GM23248 (cell line): ENCODE measurements around the gene AKIRIN1. TPM values are rescaled to one million over a fixed set of nuclear protein-coding genes. Genes with fewer than 3 reads are reported as not detected.
"Not testable (repeated sequence)": the region's sequence is repeated elsewhere in the genome, so short reads cannot be mapped to it uniquely, and the experiment has no call there.

ENCODE experiments used
- DNase-seq: peaks from one replicate; pipeline ENCODE4 v3.0.0-alpha.2; 2015
- H2AFZ ChIP-seq: fragments of 200-600 bp; sonication (generic); 2 replicates; pipeline ENCODE4 v1.6.1; 2016; ENCODE audit warnings: antibody characterized with exemption
- H3F3A ChIP-seq: fragments of 200-600 bp; sonication (generic); 2 replicates; pipeline ENCODE4 v1.6.1; 2016; ENCODE audit warnings: mild to moderate bottlenecking, antibody characterized with exemption, mixed run types; ENCODE audit not compliant: insufficient read depth
- H3K27ac ChIP-seq: fragments of 200-600 bp; sonication (generic); 2 replicates; pipeline ENCODE4 v1.5.1; 2016; ENCODE audit warnings: mild to moderate bottlenecking
- H3K27me3 ChIP-seq: fragments of 200-600 bp; sonication (generic); replicated peaks from 2 replicates; pipeline ENCODE4 v1.6.1; 2016; ENCODE audit warnings: mild to moderate bottlenecking; ENCODE audit not compliant: insufficient read depth
- H3K36me3 ChIP-seq: fragments of 200-600 bp; sonication (generic); 2 replicates; pipeline ENCODE4 v1.6.1; 2016; ENCODE audit warnings: low read depth, mild to moderate bottlenecking
- H3K4me1 ChIP-seq: fragments of 200-600 bp; sonication (generic); 2 replicates; pipeline ENCODE4 v1.6.1; 2016; ENCODE audit warnings: mild to moderate bottlenecking; ENCODE audit not compliant: insufficient read depth
- H3K4me2 ChIP-seq: fragments of 200-600 bp; sonication (generic); one replicate; pipeline ENCODE4 v1.6.1; 2016; ENCODE audit warnings: mild to moderate bottlenecking; ENCODE audit not compliant: unreplicated experiment
- H3K4me3 ChIP-seq: fragments of 200-600 bp; sonication (generic); 2 replicates; pipeline ENCODE4 v1.5.1; 2016; ENCODE audit warnings: mild to moderate bottlenecking
- H3K79me2 ChIP-seq: fragments of 200-600 bp; sonication (generic); 2 replicates; pipeline ENCODE4 v1.6.1; 2016; ENCODE audit warnings: mild to moderate bottlenecking; ENCODE audit not compliant: insufficient read depth
- H3K9ac ChIP-seq: fragments of 200-600 bp; sonication (generic); 2 replicates; pipeline ENCODE4 v1.6.1; 2016; ENCODE audit warnings: mild to moderate bottlenecking
- H3K9me2 ChIP-seq: fragments of 200-600 bp; sonication (generic); 2 replicates; pipeline ENCODE4 v1.6.1; 2016; ENCODE audit warnings: mixed run types, mild to moderate bottlenecking, moderate library complexity; ENCODE audit not compliant: insufficient read depth
- H3K9me3 ChIP-seq: fragments of 200-600 bp; sonication (generic); one replicate; pipeline ENCODE4 v1.6.1; 2017; ENCODE audit warnings: low read depth
- H4K20me1 ChIP-seq: fragments of 200-600 bp; sonication (generic); 2 replicates; pipeline ENCODE4 v1.6.0; 2016; ENCODE audit not compliant: insufficient read depth
- EZH2 ChIP-seq: fragments of 200-600 bp; sonication (generic); IDR thresholded peaks from 2 replicates; pipeline ENCODE4 v1.6.1; 2018; ENCODE audit warnings: antibody characterized with exemption, mild to moderate bottlenecking; ENCODE audit not compliant: insufficient read depth, poor library complexity, severe bottlenecking
- EZH2phosphoT487 ChIP-seq: fragments of 200-600 bp; sonication (generic); IDR thresholded peaks from 2 replicates; pipeline ENCODE4 v1.6.1; 2018; ENCODE audit warnings: antibody characterized with exemption, moderate library complexity, mild to moderate bottlenecking, low read depth; ENCODE audit not compliant: insufficient read depth
- WGBS, 2 experiments: methylation state at CpG; one replicate each; pipeline ENCODE4 v1.1.6; 2015 to 2017; ENCODE audit warnings: low lambda C conversion rate in 2 of 2, low coverage in 1 of 2; ENCODE audit errors: missing lambda C conversion rate in 2 of 2; 5-methylcytosine and 5-hydroxymethylcytosine counted together
- in situ Hi-C: fragments of 300-500 bp; cut with MboI; formaldehyde crosslinking; loops from 2 replicates; pipeline ENCODE4 v1.15.0; 2020
- polyA plus RNA-seq: library from polyadenylated mRNA; unstranded; fragments of >200 nt; fragmentation: Nextera tagmentation; extraction: Ambion mirVana; gene quantifications from 2 replicates; pipeline ENCODE4 v1.2.1, GENCODE V29; 2016
- total RNA-seq: library from RNA; depleted of rRNA; stranded (reverse); fragments of >200 nt; shearing (Covaris generic); gene quantifications from 2 replicates; pipeline ENCODE4 v1.2.3, GENCODE V29; 2014

Gene AKIRIN1
- total and polyA plus RNA-seq, 2 experiments from 2014 or later, result 68.5 to 69.7 TPM

GRCh38 chr1:38964140-38964548, 26.9 kb upstream of the AKIRIN1 start:
- Histone ChIP-seq H3K9me3 (no peaks in the 10 kb centered on the region), H3K36me3 (no peaks in the 10 kb centered on the region), H3F3A (peaks cover 21% of the 10 kb centered on the region), H3K4me2 (no peak overlapping the region), H3K9ac (no peak overlapping the region), H3K9me2 (no peaks in the 10 kb centered on the region), H2AFZ (no peak overlapping the region), H4K20me1 (no peaks in the 10 kb centered on the region), H3K4me1 (peaks cover 20% of the 10 kb centered on the region), H3K4me3 (no peak overlapping the region), H3K27me3 (no peaks in the 10 kb centered on the region), H3K79me2 (no peaks in the 10 kb centered on the region), H3K27ac (no peak overlapping the region)
- in situ Hi-C loops, result no loop called here
- 64 to 74% methylated on average over 3 of the region's 3 CpGs for WGBS, 2 experiments
- TF ChIP-seq EZH2phosphoT487 (no peak), EZH2 (no peak)
- no peak for DNase-seq

GRCh38 chr1:38973145-38973544, 17.9 kb upstream of the AKIRIN1 start:
- 63 to 66% methylated on average over 6 of the region's 6 CpGs for WGBS, 2 experiments
- H3K4me1 ChIP-seq, H3K9me2 ChIP-seq, H3K36me3 ChIP-seq, H4K20me1 ChIP-seq, in situ Hi-C loops, H3F3A ChIP-seq, H3K27ac ChIP-seq, H3K4me2 ChIP-seq, H2AFZ ChIP-seq, H3K27me3 ChIP-seq, H3K9ac ChIP-seq, H3K4me3 ChIP-seq, DNase-seq, H3K9me3 ChIP-seq, H3K79me2 ChIP-seq: not testable (repeated sequence)

- no peaks in the 10 kb centered on the region for H3F3A ChIP-seq
- H3K79me2 ChIP-seq, result no peaks in the 10 kb centered on the region
- H3K27me3 ChIP-seq, result no peaks in the 10 kb centered on the region
- H4K20me1 ChIP-seq, result no peaks in the 10 kb centered on the region
- in situ Hi-C loops, result no loop called here
- no peaks in the 10 kb centered on the region for H3K4me1 ChIP-seq
- no peak overlapping the region for H3K9ac ChIP-seq
- no peaks in the 10 kb centered on the region for H3K36me3 ChIP-seq
- H3K4me3 ChIP-seq, result no peak overlapping the region
- no peak for DNase-seq
- TF ChIP-seq EZH2phosphoT487 (no peak), EZH2 (no peak)
- no peaks in the 10 kb centered on the region for H3K9me2 ChIP-seq
- WGBS, 2 experiments, result 42 to 43% methylated on average over 13 of the region's 13 CpGs
- H3K4me2 ChIP-seq, result no peak overlapping the region
- no peaks in the 10 kb centered on the region for H3K9me3 ChIP-seq
- no peak overlapping the region for H3K27ac ChIP-seq
- no peak overlapping the region for H2AFZ ChIP-seq
Observed at GRCh38 chr1:38973659-38974437, 17.2 kb upstream of the AKIRIN1 start.

GRCh38 chr1:38977399-38978244, 13.5 kb upstream of the AKIRIN1 start:
- H3K27me3 ChIP-seq, H3K79me2 ChIP-seq, H3K4me3 ChIP-seq, H3K9me3 ChIP-seq, DNase-seq, H3K36me3 ChIP-seq, H3K9me2 ChIP-seq, H3K4me1 ChIP-seq, H2AFZ ChIP-seq, H3K9ac ChIP-seq, in situ Hi-C loops, H3K27ac ChIP-seq, H4K20me1 ChIP-seq, H3K4me2 ChIP-seq, H3F3A ChIP-seq: not testable (repeated sequence)
- 70 to 71% methylated on average over 11 to 12 of the region's 12 CpGs for WGBS, 2 experiments

- H3K79me2 ChIP-seq, H3K4me3 ChIP-seq, H3K9ac ChIP-seq, H3K4me1 ChIP-seq, DNase-seq, H2AFZ ChIP-seq, H3K27me3 ChIP-seq, H3K36me3 ChIP-seq, in situ Hi-C loops, H4K20me1 ChIP-seq, H3K4me2 ChIP-seq, H3K27ac ChIP-seq, H3F3A ChIP-seq, H3K9me2 ChIP-seq, H3K9me3 ChIP-seq: not testable (repeated sequence)
- WGBS, 2 experiments, result 78 to 79% methylated on average over 6 of the region's 6 CpGs
Observed at GRCh38 chr1:38978245-38978542, 12.9 kb upstream of the AKIRIN1 start.

GRCh38 chr1:38979380-38979779, 11.7 kb upstream of the AKIRIN1 start:
- in situ Hi-C loops, result not testable (repeated sequence)

More at GRCh38 chr1:38979380-38979779, 11.7 kb upstream of the AKIRIN1 start:
- not testable (repeated sequence) for H3K79me2 ChIP-seq, H3K4me3 ChIP-seq, H3K4me2 ChIP-seq, H4K20me1 ChIP-seq, H3K9me2 ChIP-seq, H3F3A ChIP-seq, H3K4me1 ChIP-seq, H3K27ac ChIP-seq, H3K36me3 ChIP-seq, H3K9me3 ChIP-seq, H2AFZ ChIP-seq, DNase-seq, H3K27me3 ChIP-seq, H3K9ac ChIP-seq
- WGBS, 2 experiments, result 25 to 38% methylated on average over 1 of the region's 1 CpG
